ENCODE data around the gene MED13L.
A peak's percentile ranks its signal among the peaks of the same experiment; 100 is the strongest.
"Not testable (repeated sequence)": the region's sequence is repeated elsewhere in the genome, so short reads cannot be mapped to it uniquely, and the experiment has no call there.

The MED13L gene

GRCh38 chr12:116303066-116303465, 25.6 kb upstream of the MED13L start:
- no peak for DNase-seq

GRCh38 chr12:116302166-116303058, 24.9 kb upstream of the MED13L start:
- peak; percentile 72 for DNase-seq

- no peak for DNase-seq
Observed at GRCh38 chr12:116301621-116302020, 24.1 kb upstream of the MED13L start.

GRCh38 chr12:116299665-116300328, 22.3 kb upstream of the MED13L start:
- DNase-seq, result no peak

- DNase-seq, result peak; percentile 66
Observed at GRCh38 chr12:116299064-116299463, 21.6 kb upstream of the MED13L start.

GRCh38 chr12:116298578-116298977, 21.1 kb upstream of the MED13L start:
- no peak for DNase-seq

GRCh38 chr12:116297224-116297834, 19.8 kb upstream of the MED13L start:
- DNase-seq, result no peak

GRCh38 chr12:116295327-116296263, 18.1 kb upstream of the MED13L start:
- no peak for DNase-seq

- no peak for DNase-seq
Observed at GRCh38 chr12:116294454-116295165, 17.1 kb upstream of the MED13L start.

GRCh38 chr12:116293687-116294453, 16.4 kb upstream of the MED13L start:
- DNase-seq, result no peak

- no peak for DNase-seq
Observed at GRCh38 chr12:116291218-116291617, 13.7 kb upstream of the MED13L start.

- no peak for DNase-seq
Observed at GRCh38 chr12:116288735-116289134, 11.2 kb upstream of the MED13L start.

- no peak for DNase-seq
Observed at GRCh38 chr12:116287842-116288301, 10.4 kb upstream of the MED13L start.

- DNase-seq, result peak; percentile 79
Observed at GRCh38 chr12:116284396-116284795, 6.9 kb upstream of the MED13L start.

GRCh38 chr12:116283881-116284280, 6.4 kb upstream of the MED13L start:
- DNase-seq, result not testable (repeated sequence)

- DNase-seq, result peak; percentile 50
Observed at GRCh38 chr12:116282371-116283286, 5.1 kb upstream of the MED13L start.

- DNase-seq, result peak; percentile 49
Observed at GRCh38 chr12:116280595-116281290, 3.2 kb upstream of the MED13L start.

GRCh38 chr12:116278667-116279066, 1.2 kb upstream of the MED13L start:
- no peak for DNase-seq

GRCh38 chr12:116278279-116278626, 760 bp upstream of the MED13L start:
- DNase-seq, result no peak

All from suppressor macrophage treated with lipopolysaccharide for 4 hours (primary cell).